A549 (cell line): ENCODE measurements around the gene STIP1.

Experiments
- CHD2 ChIP-seq: fragments of 150-350 bp; IDR thresholded peaks from 2 replicates; pipeline ENCODE4 v1.6.1; 2014; ENCODE audit warnings: low read length; ENCODE audit not compliant: partially characterized antibody
- CHD4 ChIP-seq: fragments of 200-600 bp; sonication (generic); IDR thresholded peaks from 2 replicates; pipeline ENCODE4 v1.6.1; 2016; ENCODE audit warnings: antibody characterized with exemption, mild to moderate bottlenecking, borderline replicate concordance
- CTCF ChIP-seq: fragments of >200 bp; sonication (Bioruptor Twin); formaldehyde crosslinking; IDR thresholded peaks from 3 replicates; pipeline ENCODE4 v1.5.1; 2016
- PHF8 ChIP-seq: fragments of 200-600 bp; sonication (generic); IDR thresholded peaks from 2 replicates; pipeline ENCODE4 v1.6.1; 2016; ENCODE audit warnings: low read depth, mild to moderate bottlenecking, antibody characterized with exemption, moderate library complexity, borderline replicate concordance
- POLR2A ChIP-seq: IDR thresholded peaks from 2 replicates; pipeline ENCODE4 v1.6.1; 2012; ENCODE audit warnings: mild to moderate bottlenecking, low read length
- RARB ChIP-seq: fragments of 250-450 bp; sonication (Bioruptor Pico); IDR thresholded peaks from 2 replicates; pipeline ENCODE4 v1.8.0; 2021; ENCODE audit warnings: mild to moderate bottlenecking, moderate library complexity
- RCOR1 ChIP-seq: fragments of 150-350 bp; IDR thresholded peaks from 2 replicates; pipeline ENCODE4 v1.6.1; 2014; ENCODE audit warnings: antibody characterized with exemption, low read length, low read depth
- REST ChIP-seq: fragments of 200-600 bp; sonication (generic); IDR thresholded peaks from 2 replicates; pipeline ENCODE4 v1.6.1; 2016; ENCODE audit warnings: antibody characterized with exemption, mild to moderate bottlenecking, moderate library complexity
- RFX5 ChIP-seq: fragments of 450-650 bp; IDR thresholded peaks from 2 replicates; pipeline ENCODE4 v1.7.1; 2014; ENCODE audit warnings: antibody characterized with exemption, mild to moderate bottlenecking, moderate library complexity
- SMC3 ChIP-seq: fragments of >200 bp; sonication (Bioruptor Twin); formaldehyde crosslinking; IDR thresholded peaks from 3 replicates; pipeline ENCODE4 v1.6.1; 2018; ENCODE audit warnings: inconsistent platforms

GRCh38 chr11:64229090-64229743 lies 43.2 kb downstream of the STIP1 start:
- TF ChIP-seq REST (no peak), CTCF (no peak), POLR2A (no peak), RFX5 (no peak), CHD2 (no peak), PHF8 (no peak), SMC3 (no peak), RCOR1 (no peak), RARB (CRISPR knock-in tag) (no peak), CHD4 (no peak)
